ENCODE measurements around the gene NUP210.
"Not testable (repeated sequence)": the region's sequence is repeated elsewhere in the genome, so short reads cannot be mapped to it uniquely, and the experiment has no call there.

NUP210 gene

DNA sequence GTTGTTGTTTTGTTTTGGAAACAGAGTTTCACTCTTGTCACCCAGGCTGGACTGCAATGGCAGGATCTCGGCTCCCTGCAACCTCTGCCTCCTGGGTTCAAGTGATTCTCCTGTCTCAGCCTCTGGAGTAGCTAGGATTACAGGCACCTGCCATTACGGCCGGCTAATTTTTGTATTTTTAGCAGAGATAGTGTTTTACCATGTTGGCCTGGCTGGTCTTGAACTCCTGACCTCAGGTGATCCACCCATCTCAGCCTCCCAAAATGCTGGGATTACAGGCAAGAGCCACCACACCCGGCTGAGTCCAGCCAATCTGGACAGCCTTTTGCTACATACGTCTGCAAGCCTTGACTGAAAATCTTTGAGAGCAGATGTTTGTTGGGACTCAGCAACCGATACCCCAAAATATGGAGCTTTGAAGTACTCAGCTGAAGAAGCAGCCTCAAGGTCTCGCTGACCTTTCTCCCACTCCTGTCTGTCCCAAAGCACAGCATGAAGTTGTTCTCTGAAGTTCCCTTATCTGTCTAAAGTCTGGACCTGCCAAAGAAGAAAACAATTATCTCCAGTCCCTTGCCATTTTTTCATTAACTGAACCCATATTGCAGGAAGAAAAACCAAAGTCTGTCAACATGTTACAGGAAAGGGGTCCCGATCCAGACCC is 9.6 kb upstream of the NUP210 start:
- DNase-seq, result no peak

DNA sequence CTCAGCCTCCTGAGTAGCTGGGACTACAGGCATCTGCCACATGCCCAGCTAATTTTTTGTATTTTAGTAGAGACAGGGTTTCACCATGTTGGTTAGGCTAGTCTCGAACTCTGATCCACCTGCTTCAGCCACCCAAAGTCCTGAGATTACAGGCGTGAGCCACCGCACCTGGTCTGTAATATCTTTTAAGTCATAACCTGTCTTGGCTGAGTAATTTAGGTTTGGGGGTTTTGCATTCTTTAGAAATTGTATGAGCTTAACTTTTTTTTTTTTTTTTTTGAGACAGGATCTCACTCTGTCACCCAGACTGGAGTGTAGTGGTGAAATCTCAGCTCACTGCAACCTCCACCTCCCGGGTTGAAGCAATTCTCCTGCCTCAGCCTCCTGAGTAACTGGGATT is 8.6 kb upstream of the NUP210 start:
- DNase-seq, result not testable (repeated sequence)

DNA sequence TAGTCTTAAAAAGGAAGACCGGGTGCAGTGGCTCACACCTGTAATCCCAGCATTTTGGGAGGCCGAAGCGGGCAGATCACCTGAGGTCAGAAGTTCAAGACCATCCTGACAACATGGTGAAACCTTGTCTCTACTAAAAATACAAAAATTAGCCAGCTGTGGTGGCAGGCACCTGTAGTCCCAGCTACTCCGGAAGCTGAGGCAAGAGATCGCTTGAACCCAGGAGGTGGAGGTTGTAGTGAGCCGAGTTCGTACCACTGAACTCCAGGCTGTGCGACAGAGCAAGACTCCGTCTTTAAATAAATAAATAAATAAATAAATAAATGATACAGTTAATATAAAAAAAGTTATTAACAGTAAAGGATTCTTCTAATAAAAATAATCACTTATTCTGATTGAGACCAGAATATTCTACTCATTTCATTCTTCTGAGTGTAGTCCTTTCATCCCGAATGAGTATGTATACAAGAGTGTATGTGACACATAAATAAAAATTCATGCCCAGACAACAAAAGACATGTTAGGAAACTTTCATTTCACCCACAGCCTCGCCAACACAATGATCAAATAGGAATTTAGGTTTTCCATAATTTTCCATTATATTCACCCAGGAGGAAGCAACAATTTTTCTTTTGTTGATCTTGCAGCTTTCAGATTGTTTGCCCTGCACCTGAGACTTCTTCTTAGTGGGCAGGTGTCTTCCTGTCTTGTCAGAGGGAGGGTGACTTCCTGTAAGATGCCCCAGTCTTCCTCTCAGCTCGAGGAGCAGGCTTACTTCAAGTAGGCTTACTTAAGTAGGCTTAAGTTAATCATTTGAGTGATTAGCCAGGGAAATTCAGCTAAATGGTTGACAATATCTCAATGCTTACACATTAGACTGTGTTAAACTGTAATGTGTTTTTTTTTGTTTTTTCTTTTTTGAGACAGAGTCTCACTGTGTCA is 7.8 kb upstream of the NUP210 start:
- DNase-seq, result no peak

DNA sequence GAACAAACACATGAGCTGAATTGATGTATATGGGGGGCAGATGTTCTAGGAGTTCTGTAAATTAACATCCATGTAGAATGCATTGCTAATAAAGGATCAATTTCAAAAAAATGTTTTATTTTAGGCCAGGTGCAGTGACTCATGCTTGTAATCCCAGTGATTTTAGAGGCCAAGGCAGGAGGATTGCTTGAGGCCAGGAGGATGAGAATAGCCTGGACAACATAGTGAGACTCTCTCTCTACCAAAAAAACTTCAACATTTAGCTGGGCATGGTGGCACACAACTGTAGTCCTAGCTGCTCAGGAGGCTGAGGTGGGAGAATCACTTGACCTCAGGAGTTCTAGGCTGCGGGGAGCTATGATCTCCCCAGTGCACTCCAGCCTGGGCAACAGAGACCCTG is 6.5 kb upstream of the NUP210 start:
- no peak for DNase-seq

DNA sequence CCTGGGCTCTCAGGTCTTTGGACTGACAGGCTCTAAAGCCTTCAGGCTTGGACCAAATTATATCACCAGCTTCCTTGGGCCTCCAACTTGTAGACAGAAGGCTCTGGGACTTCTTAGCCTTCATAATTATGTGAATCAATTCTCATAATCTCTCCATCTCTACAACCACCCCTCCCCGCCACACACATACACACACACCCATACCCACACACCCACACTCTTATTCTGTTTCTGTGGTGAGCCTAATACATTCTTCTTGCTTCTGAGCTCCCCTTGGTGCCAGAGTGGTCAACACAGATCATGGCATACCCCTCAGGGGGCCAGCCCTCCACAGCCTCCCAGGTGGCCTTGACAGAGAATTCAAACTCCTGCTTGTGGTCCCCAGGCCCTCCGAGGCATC is 5.6 kb upstream of the NUP210 start:
- no peak for DNase-seq

DNA sequence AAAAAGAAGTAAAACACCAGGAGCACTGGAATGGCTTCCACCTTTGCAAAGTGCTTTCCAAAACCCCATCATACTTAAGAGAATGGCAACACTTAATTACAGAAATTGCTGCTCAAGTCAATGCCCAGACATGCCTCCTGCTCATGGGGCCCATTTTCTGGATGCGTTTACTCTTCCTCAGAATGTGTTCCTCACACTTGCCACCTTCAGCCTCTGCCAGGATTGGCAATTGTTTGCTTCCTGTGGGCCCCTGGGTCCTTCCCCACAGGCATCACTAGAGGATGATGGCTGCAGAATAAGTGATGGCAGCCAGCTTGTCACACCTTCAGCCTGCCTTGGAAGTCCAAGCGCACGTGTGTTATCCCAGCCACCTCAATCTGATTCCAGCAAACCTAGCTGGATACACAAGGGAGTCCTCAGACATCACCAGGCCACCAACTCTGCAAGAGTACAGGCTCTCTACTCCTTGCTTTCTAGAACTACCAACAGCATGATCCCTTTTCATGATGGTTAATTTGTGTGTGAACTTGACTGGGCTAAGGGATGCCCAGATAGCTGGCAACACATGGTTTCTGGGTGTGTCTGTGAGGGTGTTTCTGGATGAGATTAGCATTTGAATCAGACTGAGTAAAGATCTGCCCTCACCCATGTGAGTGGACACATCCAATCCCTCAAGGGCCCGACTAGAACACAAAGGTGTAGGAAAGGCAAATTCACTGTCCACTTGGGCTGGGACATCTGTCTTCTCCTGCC is 4.9 kb upstream of the NUP210 start:
- no peak for DNase-seq

DNA sequence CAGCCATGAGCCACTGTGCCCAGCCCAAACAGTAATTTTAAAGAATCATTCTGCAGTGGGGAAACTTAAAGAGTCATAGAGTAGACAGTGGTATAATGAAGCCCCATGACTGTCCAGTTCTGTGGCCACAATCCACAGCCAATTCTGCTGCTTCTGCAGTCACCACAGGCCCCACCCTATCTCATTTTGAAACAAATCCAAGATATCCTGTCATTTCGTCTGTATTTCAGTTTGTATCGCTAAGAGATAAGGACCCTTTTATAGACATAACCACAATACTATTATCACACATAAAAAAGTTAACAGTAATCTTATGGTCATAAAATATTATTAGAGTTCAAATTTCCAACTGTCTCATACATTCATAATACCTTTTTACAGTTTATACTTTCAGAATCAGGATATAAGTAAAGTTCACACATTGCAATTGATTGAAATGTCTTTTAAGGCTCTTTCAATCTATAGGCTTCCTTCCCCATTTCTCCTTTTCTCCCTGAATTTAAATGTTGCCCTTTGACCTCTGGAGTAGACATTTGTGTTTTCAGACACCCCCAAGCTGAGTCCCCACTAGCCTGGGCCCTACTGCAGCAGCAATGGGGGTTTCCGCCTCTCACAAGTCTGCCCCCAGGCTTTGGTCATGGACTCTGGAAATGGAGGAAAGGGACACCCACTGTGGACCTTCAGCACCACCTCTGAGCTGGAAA is 4.2 kb upstream of the NUP210 start:
- no peak for DNase-seq

DNA sequence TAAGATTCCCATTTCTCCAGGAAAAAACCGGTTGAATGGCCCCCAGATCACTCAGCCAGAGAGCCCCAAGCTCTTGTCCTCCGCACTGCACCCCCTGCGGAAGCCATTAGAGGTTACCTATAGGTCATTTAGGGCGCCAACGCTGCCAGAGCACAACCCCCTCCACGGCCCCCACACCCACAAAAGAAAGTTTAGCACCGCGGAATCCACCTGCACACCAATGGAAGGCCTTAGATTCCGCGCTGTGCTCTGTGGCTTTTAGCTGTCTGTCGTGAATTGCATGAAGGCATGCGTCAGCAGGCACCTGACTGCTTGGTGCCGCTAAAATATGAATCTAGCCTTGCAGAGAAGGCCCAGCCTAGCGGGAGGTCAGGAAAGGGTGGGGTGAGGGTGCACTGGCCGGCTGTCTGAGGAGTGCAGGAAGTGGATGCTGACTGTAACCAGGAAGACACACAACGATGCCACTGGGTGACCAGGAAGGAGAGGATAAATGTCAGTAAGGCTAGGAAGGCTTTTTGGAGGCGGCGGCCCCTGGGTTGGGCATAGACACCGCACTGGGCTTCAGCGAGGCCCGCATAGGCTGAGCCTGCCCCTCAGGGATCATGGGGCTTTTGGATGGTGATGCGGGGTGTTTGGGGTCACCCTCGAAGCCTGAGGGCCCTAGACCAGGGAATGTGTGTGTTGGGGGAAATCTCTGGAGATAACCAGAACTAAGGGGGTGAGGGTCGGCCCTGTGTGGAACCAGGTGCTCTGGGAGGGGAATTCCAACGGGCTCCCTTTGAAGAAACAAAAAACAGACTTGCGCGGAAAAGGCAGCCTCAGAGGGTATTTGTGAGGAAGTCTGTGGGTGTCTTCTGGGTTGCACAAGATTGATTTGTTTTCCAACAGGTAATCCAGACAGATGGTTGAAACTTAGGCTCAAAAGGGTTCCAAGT is 976 bp upstream of the NUP210 start:
- peak; percentile 4 for DNase-seq

DNA sequence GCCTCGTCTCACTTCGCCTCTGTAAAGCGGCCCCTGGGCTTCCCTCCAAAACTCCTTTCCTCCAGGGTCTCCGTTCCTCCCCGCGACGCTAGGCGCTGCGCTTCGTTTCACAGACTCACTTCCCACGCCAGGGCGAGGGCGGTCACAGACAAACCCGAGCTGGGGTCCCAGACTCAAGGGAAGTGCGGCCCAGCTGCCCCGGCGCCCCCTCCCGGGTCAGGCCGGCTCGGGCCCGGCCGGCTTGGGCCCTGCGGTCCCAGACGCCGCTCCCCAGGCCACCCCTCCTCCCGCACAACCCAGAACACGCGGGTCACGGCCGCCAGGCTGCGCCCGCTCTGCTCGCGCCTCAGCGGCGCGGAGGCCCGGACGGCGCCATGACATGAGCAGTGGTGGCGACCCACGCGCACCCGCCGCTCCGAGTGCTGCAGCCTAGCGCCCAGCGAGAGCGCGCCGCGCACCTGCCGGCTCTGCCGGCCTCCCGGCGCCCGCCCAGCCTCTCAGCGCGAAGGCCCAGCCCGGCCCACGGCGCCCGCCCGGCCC is 547 bp downstream of the NUP210 start:
- peak; percentile 2 for DNase-seq

DNA sequence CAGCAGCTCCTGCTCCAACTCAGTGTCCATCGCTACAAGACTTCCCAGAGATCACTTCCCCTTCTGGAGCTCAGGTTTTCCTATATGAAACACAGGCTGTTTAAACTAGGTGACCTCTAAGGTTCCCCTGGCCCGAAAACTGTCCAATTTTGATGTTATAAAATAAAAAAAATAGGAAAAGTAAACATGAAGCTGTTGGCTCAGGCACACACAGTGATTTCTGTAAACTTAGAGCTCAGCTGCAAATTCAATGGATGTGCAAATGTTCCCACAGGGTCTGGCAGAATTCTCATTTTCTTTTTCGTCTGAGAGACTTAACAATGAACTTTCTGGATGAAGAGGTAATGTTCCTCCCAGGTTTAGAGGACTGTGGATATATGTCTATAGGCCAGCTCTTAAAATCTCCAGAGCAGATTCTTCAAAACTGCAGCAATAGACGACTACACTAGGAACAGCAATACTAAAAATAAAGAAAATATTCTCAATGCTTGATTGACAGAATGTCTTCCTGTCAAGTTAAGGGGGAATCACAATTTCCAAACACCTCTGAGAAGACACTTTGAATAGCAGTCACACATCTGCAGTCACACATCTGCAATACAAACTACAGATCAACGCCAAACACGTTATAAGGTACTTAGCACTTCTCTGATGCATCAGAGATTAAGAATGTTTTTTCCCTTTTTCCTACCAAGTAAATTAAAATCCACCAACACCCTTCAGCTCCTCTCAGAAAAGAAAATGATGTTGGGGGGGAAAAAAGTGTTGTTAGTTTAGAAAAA is 2.8 kb downstream of the NUP210 start:
- no peak for DNase-seq

DNA sequence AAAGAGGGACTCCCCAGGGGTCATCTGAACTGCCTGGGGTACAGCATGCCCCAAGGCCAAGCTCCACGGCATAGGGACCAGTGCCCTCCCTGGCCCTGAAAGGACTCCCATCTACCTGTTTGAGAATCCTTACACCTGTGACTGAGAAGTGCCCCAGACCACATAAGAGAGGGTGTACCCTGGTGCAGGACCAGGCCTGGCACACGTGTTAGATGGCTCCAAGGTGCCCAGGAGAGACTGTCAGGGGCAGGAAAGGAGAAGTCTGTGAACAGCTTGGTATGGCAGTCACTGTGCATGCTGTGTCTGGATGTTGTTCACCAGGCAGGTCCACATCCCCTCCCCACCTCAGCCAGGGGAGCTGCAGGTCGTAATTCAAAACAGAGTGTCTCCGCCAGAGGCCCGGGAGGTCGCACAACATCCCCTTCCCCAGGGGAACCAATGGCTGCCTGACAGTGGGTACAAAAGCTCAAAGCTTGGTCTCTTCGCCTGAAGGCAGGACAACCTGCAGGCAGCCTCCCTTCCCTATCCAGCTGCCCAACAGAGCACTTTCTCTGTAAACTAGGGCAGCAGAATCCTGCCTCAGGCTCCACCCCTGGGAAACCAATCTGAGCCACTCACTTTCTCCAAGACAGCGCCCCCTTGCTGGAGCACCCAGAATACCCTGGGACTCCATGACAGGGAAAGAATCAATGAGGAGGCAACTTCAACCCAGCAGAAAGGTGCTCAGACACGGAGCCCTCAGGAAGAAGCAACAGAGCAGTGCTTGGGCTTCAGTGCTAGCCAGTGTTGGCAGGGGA is 3.9 kb downstream of the NUP210 start:
- no peak for DNase-seq

DNA sequence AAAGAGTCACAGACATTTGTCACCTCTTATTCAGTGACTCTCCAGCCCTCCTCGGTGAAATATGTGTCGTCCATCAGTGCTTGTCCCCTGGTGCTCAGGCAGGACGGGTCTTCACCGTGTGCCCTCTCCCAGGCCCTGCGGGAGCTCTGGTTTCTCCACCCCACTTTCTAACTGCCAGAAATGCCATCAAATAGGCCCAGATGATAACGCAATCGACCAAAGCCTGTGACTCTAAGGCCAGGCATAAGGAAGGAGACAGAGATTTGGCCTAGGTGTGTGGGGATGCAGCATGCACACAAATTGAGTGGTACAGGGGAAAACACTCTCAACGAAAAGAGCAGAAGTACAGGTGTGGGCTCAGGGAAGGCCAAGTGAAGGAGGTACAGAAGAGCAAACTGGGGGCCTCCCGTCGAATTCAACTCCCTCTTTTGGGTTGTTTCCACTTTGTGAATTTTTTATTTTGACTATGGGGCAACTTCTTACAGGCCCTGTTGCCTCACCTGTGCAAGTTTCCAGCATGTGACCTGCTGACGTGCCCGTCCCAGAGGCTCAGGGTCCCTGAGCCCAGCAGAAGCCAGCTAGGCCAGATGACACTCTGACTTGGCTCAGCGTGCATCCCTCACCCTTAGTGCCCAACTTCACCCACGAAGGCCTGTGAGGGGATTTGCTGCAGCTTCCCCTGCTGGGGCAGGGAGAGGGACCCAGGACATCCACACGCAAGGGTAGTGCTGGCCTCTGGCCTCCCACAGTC is 4.7 kb downstream of the NUP210 start:
- DNase-seq, result no peak

DNA sequence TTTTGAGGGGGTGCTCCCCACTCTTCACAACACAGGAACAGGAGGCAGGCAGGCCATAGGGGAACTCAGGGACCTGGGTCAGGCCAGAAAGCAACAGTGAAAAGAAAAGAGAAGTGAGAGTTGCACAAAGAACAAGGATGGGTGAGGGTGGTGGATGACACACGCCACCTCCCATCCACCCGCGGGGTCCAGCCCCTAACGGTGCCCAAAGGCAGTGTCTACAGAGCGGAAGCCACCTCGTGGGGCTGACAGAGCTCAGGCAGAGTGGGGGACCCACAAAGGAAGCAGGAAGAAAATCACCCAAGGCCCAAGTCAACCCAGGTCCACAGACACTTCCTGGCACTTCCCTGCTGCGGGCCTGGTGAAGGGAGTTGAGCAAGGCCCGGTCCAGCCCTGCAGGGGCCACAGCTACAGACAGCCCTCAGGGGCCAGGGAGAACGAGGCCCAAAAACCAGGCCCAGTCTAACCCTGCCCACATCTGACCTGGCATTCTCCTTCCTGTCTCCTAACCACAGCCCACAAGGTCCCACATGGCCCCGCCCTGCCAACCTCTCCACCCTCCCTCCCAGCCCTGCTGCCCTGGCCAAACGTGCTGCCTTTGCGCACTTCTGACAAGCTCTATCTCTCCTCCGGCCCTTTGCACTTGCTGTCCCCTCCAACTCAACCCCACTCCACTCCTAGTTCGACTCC is 5.9 kb downstream of the NUP210 start:
- DNase-seq, result no peak

DNA sequence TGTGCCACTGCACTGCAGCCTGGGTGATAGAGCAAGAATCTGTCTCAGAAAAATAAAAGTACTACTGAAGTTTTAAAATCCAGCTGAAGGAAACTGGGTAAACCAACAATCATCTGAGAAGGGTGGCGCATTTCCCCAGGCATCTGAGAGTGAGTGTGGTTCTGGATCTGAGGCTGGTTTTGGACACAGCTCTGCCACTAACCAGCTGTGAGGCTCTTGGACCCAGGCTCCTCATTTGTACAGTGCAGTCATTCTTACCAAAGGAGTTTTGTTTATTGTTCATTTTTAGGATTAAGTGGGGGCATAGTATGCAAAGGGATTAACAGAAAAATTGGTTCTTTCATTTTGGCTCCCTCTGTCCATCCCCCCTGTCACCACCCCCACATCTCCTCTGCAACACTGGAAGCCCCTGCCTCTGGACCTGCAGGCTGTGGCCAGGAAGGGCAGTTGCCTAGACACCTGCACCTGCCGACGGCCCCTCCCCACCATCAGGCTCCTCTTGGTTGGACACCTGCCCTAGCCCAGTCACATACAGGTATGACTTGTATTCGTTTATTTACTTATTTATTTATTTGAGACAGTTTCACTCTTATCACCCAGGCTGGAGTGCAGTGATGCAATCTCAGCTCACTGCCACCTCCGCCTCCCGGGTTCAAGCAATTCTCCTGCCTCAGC is 8.8 kb downstream of the NUP210 start:
- DNase-seq, result no peak

DNA sequence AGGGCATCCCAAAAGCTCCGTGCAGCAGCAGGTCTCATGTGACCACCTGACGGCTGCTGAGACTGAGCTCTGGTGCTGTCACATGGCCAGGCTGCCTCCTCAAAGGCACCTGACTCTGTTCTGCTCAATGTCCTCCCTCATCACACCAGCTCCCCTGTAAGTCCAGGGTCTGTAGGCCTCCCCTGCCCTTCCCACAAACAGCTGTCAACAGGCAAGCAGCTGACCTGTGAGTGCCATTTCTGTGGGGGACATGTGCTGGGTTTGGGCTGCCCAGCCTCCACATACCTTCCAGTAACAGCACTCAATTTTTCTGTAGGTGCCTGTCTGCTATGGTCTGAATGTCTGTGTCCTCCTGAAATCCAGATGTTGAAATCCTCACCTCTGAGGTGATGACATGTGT is 11.2 kb downstream of the NUP210 start:
- no peak for DNase-seq

DNA sequence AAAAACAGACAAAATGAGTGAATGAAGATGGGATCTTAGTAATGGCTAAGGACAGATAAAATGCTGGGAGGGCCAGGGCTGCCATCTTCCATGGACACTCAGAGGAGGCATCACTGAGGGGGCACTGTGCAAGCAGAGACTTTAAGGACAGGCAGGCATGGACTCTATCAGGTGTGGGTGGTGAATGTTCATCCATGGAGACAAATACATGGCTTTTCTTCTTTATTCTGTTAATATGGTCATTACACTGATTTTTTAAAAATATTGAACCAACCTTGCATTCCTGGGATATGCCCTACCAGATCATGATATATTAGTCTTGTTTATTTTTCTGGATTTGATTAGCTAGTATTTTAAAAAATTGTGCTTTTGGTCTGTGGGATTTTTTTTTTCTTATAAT is 12.2 kb downstream of the NUP210 start:
- DNase-seq, result no peak

DNA sequence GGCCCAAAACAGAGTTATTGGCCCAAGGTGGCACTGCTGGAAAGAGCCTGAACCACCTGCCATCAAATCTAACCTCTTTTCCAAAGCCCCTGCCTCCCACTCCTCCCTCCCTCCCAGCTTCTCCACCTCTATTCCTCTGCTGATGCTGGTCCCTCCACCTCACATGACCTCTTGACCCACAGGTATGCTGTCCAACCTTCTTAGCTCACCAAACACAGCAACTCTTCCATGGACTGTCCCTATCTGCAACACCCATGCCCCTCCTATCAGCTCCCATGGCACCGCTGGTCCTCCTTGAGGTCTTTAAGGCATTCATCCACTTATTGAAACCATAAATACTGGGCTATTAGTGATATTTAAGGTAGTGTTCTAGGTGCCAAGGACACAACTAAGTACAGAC is 12.6 kb downstream of the NUP210 start:
- DNase-seq, result no peak

DNA sequence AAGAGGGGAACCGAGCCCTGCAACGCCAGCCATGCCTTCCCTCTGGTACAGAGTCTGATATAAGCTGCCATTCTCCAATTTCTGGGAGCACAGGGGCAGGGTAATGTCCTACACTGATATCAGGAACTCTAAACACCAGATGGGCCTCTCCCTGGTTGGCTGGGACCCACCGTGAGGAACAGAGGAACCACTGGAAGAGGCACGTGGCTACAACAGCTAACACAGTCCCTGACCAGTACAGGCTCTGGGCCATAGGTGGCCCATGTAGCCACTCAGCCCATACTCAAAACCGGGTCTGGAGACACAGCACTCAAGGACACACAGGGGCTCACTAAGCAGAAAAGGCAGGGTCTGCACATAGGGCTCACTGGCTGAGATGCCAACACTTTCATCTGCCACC is 13.9 kb downstream of the NUP210 start:
- no peak for DNase-seq
